Astrocyte of the spinal cord (primary cell): Measurements from ENCODE around the gene FOXO3.

Source experiments
- DNase-seq: peaks from one replicate; pipeline ENCODE4 v3.0.0; 2011; ENCODE audit warnings: low read depth, low spot score
- H3K4me3 ChIP-seq: 2 replicates; pipeline ENCODE4 v1.5.1; 2011; ENCODE audit warnings: low read depth, mild to moderate bottlenecking, low read length, moderate library complexity
- in situ Hi-C: cut with HindIII; loops from 2 replicates; pipeline ENCODE4 v1.10.0; 2017; ENCODE audit warnings: low sequenced_read_pairs
- TF ChIP-seq, protein P1 (sequence below): IDR thresholded peaks from 2 replicates; pipeline ENCODE4 v1.5.1; 2012; ENCODE audit warnings: low read depth, mild to moderate bottlenecking, low read length, inconsistent platforms

FOXO3 gene

DNA sequence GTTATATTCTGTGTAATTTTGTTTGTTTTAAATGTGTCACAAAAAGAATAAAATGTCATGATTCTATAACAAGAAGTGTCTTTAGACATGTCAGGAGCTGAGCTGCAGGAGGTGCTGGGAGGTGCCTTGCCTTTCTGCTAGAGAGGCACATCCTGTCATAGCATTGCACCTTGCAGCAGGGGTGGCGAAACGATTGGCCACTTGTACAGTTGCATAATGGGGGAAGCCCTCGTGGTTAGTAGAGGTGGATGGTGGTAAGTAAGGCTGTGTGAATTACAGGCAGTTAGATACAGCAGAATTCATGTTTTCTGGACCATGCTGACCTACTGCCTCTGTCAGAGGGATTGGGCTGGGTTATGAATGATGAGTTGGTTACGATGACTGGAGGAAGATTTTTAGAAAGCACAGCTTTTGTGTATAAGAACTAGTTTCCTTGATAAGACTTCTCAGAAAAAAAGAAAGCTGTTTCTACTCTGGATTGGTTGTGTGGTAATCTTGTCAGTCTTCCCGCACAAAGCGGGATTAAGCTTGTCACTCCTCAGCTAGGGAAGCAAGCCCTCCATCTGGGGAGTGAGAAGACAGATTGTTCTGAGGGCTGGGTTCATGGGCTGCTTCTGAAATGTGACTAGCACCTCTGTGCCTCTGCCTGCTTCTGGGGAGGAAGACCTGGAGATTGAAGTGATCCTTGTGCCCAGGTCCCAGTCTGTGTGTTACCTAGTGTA is 74.9 kb downstream of the FOXO3 start:
- no peak for DNase-seq
- no peak overlapping the region for H3K4me3 ChIP-seq
- TF ChIP-seq, protein P1, sequence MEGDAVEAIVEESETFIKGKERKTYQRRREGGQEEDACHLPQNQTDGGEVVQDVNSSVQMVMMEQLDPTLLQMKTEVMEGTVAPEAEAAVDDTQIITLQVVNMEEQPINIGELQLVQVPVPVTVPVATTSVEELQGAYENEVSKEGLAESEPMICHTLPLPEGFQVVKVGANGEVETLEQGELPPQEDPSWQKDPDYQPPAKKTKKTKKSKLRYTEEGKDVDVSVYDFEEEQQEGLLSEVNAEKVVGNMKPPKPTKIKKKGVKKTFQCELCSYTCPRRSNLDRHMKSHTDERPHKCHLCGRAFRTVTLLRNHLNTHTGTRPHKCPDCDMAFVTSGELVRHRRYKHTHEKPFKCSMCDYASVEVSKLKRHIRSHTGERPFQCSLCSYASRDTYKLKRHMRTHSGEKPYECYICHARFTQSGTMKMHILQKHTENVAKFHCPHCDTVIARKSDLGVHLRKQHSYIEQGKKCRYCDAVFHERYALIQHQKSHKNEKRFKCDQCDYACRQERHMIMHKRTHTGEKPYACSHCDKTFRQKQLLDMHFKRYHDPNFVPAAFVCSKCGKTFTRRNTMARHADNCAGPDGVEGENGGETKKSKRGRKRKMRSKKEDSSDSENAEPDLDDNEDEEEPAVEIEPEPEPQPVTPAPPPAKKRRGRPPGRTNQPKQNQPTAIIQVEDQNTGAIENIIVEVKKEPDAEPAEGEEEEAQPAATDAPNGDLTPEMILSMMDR = no peak
- in situ Hi-C loops = no loop called here

- in situ Hi-C loops = no loop called here
- DNase-seq = no peak
- TF ChIP-seq, protein P1 = no peak
- H3K4me3 ChIP-seq = no peak overlapping the region
These were observed 77.2 kb downstream of the FOXO3 start for GRCh38 chr6:108637963-108638362.

GRCh38 chr6:108638993-108639392 is 78.3 kb downstream of the FOXO3 start:
- in situ Hi-C loops = no loop called here
- no peak overlapping the region for H3K4me3 ChIP-seq
- TF ChIP-seq, protein P1 = no peak
- no peak for DNase-seq

DNA sequence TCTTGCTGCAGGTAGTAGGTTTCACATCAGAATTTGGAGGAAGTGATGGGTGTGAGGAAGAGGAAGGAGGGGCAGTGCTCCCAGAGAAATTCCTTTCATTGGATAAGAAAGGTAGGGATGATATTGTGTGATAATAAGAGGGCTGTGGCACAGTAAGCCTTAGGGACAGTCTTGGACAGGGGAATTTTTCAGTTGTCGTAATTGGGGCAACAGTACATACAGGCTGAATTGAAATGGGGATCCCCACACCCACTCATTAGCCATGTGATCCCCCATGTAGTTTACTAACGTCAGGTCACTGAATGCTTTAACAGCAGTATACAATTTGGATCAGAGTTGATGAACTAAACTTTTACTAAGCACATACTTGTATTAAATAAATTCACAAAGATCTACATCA is 79.4 kb downstream of the FOXO3 start:
- DNase-seq = no peak
- H3K4me3 ChIP-seq = no peak overlapping the region
- TF ChIP-seq, protein P1 = no peak
- in situ Hi-C loops = no loop called here

GRCh38 chr6:108643184-108643583 is 82.5 kb downstream of the FOXO3 start:
- in situ Hi-C loops = no loop called here
- no peak for DNase-seq

DNA sequence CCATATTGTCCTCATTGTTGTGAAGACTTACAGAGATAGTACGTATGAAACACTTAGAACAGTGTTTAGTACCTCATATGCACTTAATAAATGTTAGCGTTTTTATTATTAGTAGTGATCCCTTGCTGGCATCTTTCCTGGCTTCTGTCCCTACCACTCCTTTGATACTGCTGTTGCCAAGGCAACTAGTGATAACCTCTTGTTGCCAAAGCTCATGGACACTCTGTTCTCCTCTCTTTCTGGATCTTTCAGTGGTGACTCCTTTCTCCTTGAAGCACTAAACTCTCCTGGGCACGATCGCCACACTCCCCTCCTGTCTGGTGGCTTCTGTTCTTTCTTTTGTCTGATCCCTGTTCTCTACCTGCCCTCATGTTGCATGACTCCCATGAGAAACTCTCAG is 83.5 kb downstream of the FOXO3 start:
- no peak for DNase-seq
- H3K4me3 ChIP-seq = no peak overlapping the region
- TF ChIP-seq, protein P1 = no peak
- in situ Hi-C loops = no loop called here

More at GRCh38 chr6:108643184-108643583, 82.5 kb downstream of the FOXO3 start:
- no peak overlapping the region for H3K4me3 ChIP-seq
- TF ChIP-seq, protein P1 = no peak
